ENCODE measurements around the gene AKAP13. TPM values are rescaled to one million over a fixed set of nuclear protein-coding genes. Genes with fewer than 3 reads are reported as not detected.

AKAP13 gene
- polyA plus RNA-seq, 1 of the 3 experiments (the other 2 are of a cell fraction), result 8.4 TPM

DNA sequence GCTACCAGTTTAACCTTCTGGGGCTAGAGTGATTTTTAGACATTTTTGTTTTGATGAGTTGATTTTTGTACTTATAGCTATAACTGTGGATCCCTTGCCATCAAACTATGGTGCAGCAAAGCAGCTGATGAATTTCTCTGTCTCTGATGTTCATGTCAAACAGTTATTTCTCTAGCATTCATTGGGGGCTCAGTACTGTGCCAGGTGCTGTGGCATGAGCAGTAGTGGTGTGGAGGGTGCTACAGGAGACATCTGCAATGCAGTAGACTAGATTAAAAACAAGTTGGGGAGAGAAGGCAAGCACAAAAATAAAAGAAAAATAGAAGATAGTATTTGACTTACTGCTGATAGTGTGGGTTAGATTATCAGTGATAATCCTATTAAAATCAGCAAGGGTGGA is 95.3 kb downstream of the AKAP13 start:
- no peak for TF ChIP-seq GABPA (IDR thresholded peaks at IDR 0.05; ENCODE audit: low read depth)
- TF ChIP-seq USF1 (IDR thresholded peaks at IDR 0.05; ENCODE audit: borderline replicate concordance, low read depth), result no peak
- TF ChIP-seq SIN3A (IDR thresholded peaks at IDR 0.05; ENCODE audit: borderline replicate concordance, low read depth, low read length), result no peak
- TF ChIP-seq CHD2 (IDR thresholded peaks at IDR 0.05; ENCODE audit: low read length, partially characterized antibody), result no peak
- TF ChIP-seq GATA2 (CRISPR knock-in tag; IDR thresholded peaks at IDR 0.05), result no peak
- no peak for TF ChIP-seq EZH2phosphoT487 (IDR thresholded peaks at IDR 0.05; ENCODE audit: borderline replicate concordance, low read depth)
- no peak for TF ChIP-seq RAD21 (IDR thresholded peaks at IDR 0.05; ENCODE audit: low read length)
- no peak for TF ChIP-seq FOXM1 (IDR thresholded peaks at IDR 0.05; ENCODE audit: low read depth)
- TF ChIP-seq, protein P1, sequence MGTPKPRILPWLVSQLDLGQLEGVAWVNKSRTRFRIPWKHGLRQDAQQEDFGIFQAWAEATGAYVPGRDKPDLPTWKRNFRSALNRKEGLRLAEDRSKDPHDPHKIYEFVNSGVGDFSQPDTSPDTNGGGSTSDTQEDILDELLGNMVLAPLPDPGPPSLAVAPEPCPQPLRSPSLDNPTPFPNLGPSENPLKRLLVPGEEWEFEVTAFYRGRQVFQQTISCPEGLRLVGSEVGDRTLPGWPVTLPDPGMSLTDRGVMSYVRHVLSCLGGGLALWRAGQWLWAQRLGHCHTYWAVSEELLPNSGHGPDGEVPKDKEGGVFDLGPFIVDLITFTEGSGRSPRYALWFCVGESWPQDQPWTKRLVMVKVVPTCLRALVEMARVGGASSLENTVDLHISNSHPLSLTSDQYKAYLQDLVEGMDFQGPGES (IDR thresholded peaks at IDR 0.05; ENCODE audit: low read depth, low read length), result no peak
- ChIA-PET POLR2A (no interaction called here), CTCF (interaction anchor here (1.0 to 1.7 kb wide), 5 partner anchors 8 to 179 kb away, joined by 3 to 7 read pairs (median 4); no protein-coding TSS in a partner anchor)
- no peak overlapping the region for H3K4me2 ChIP-seq
- no peak for DNase-seq
- H3F3A ChIP-seq (replicated peaks; ENCODE audit: insufficient read depth), result peaks cover 4% of the 10 kb centered on the region
- H4K20me1 ChIP-seq (ENCODE audit: insufficient read depth), result peaks cover 15% of the 10 kb centered on the region; the same call in 1 of the 2 replicates
- no peak overlapping the region for H2AFZ ChIP-seq (ENCODE audit: low read depth)
- H3K9me3 ChIP-seq, result no peaks in the 10 kb centered on the region
- peaks cover 54% of the 10 kb centered on the region for H3K79me2 ChIP-seq (ENCODE audit: insufficient read depth)
- no peak overlapping the region for H3K4me3 ChIP-seq (ENCODE audit: low read depth in 2 of 2, low read length in 1 of 2)
- H3K36me3 ChIP-seq (replicated peaks in 1 of 2; ENCODE audit: control insufficient read depth in 1 of 2, insufficient read depth in 2 of 2, low read length in 1 of 2), result no peaks in the 10 kb centered on the region
- H3K9ac ChIP-seq, result no peak overlapping the region
- peaks cover 25 to 34% of the 10 kb centered on the region in 2 experiments for H3K4me1 ChIP-seq (ENCODE audit: control insufficient read depth in 1 of 2, insufficient read depth in 2 of 2, low read depth in 1 of 2, low read length in 1 of 2)
- no peaks in the 10 kb centered on the region for H3K27me3 ChIP-seq (ENCODE audit: insufficient read depth)
- no peak overlapping the region for H3K27ac ChIP-seq (ENCODE audit: low read depth in 2 of 2, low read length in 1 of 2)
- H3K9me2 ChIP-seq, result no peaks in the 10 kb centered on the region

GRCh38 chr15:85477061-85477460 is 96.7 kb downstream of the AKAP13 start:
- 89% methylated on average over 2 of the region's 2 CpGs for WGBS (ENCODE audit: low lambda C conversion rate)
- H3K4me1 ChIP-seq (ENCODE audit: control insufficient read depth in 1 of 2, insufficient read depth in 2 of 2, low read depth in 1 of 2, low read length in 1 of 2), result peaks cover 25 to 38% of the 10 kb centered on the region in 2 experiments

More at GRCh38 chr15:85477061-85477460, 96.7 kb downstream of the AKAP13 start:
- H3F3A ChIP-seq (replicated peaks; ENCODE audit: insufficient read depth), result peaks cover 4% of the 10 kb centered on the region
- H3K9me2 ChIP-seq, result no peaks in the 10 kb centered on the region
- H2AFZ ChIP-seq (ENCODE audit: low read depth), result no peak overlapping the region
- no peaks in the 10 kb centered on the region for H3K36me3 ChIP-seq (replicated peaks in 1 of 2; ENCODE audit: control insufficient read depth in 1 of 2, insufficient read depth in 2 of 2, low read length in 1 of 2)
- no peaks in the 10 kb centered on the region for H3K9me3 ChIP-seq
- CTCF ChIA-PET, result interaction anchor here (1.1 to 1.8 kb wide), 3 partner anchors 9 to 181 kb away, joined by 3 to 9 read pairs (median 5); no protein-coding TSS in a partner anchor
- no peak overlapping the region for H3K27ac ChIP-seq (ENCODE audit: low read depth in 2 of 2, low read length in 1 of 2)
- H3K4me2 ChIP-seq, result no peak overlapping the region
- no peaks in the 10 kb centered on the region for H3K27me3 ChIP-seq (ENCODE audit: insufficient read depth)
- no peak overlapping the region for H3K9ac ChIP-seq
- POLR2A ChIA-PET, result no interaction called here
- no peak overlapping the region for H3K4me3 ChIP-seq (ENCODE audit: low read depth in 2 of 2, low read length in 1 of 2)
- DNase-seq, result no peak
- H4K20me1 ChIP-seq (ENCODE audit: insufficient read depth), result peaks cover 15% of the 10 kb centered on the region; the same call in 1 of the 2 replicates
- TF ChIP-seq NRF1 (IDR thresholded peaks at IDR 0.05; ENCODE audit: low read depth, low read length), result no peak
- TF ChIP-seq RAD21 (IDR thresholded peaks at IDR 0.05; ENCODE audit: low read length), result no peak
- TF ChIP-seq CHD2 (IDR thresholded peaks at IDR 0.05; ENCODE audit: low read length, partially characterized antibody), result no peak
- no peak for TF ChIP-seq RXRA (IDR thresholded peaks at IDR 0.05; ENCODE audit: borderline replicate concordance, low read depth)
- no peak for TF ChIP-seq POLR2AphosphoS5 (IDR thresholded peaks at IDR 0.05; ENCODE audit: low read depth, low read length)
- TF ChIP-seq JUND (IDR thresholded peaks at IDR 0.05), result no peak
- no peak for TF ChIP-seq GATA2 (CRISPR knock-in tag; IDR thresholded peaks at IDR 0.05)
- TF ChIP-seq EP300 (IDR thresholded peaks at IDR 0.05; ENCODE audit: borderline replicate concordance in 1 of 2, low read depth in 1 of 2, low read length in 1 of 2), result no peak
- no peak for TF ChIP-seq USF1 (IDR thresholded peaks at IDR 0.05; ENCODE audit: borderline replicate concordance, low read depth)
- H3K79me2 ChIP-seq (ENCODE audit: insufficient read depth), result peaks cover 49% of the 10 kb centered on the region

Data from SK-N-SH (cell line).